ENCODE results near the gene NPC1L1.

The NPC1L1 gene, protein sequence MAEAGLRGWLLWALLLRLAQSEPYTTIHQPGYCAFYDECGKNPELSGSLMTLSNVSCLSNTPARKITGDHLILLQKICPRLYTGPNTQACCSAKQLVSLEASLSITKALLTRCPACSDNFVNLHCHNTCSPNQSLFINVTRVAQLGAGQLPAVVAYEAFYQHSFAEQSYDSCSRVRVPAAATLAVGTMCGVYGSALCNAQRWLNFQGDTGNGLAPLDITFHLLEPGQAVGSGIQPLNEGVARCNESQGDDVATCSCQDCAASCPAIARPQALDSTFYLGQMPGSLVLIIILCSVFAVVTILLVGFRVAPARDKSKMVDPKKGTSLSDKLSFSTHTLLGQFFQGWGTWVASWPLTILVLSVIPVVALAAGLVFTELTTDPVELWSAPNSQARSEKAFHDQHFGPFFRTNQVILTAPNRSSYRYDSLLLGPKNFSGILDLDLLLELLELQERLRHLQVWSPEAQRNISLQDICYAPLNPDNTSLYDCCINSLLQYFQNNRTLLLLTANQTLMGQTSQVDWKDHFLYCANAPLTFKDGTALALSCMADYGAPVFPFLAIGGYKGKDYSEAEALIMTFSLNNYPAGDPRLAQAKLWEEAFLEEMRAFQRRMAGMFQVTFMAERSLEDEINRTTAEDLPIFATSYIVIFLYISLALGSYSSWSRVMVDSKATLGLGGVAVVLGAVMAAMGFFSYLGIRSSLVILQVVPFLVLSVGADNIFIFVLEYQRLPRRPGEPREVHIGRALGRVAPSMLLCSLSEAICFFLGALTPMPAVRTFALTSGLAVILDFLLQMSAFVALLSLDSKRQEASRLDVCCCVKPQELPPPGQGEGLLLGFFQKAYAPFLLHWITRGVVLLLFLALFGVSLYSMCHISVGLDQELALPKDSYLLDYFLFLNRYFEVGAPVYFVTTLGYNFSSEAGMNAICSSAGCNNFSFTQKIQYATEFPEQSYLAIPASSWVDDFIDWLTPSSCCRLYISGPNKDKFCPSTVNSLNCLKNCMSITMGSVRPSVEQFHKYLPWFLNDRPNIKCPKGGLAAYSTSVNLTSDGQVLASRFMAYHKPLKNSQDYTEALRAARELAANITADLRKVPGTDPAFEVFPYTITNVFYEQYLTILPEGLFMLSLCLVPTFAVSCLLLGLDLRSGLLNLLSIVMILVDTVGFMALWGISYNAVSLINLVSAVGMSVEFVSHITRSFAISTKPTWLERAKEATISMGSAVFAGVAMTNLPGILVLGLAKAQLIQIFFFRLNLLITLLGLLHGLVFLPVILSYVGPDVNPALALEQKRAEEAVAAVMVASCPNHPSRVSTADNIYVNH (N-terminal part only)

GRCh38 chr7:44541028-44541869 lies at the start of gene NPC1L1:
Gene NPC1L1 (minus strand): TSS chr7:44541330. CDS start chr7:44541259, 71 bp downstream.
- no peak for DNase-seq (ENCODE audit: low read depth)

DNA sequence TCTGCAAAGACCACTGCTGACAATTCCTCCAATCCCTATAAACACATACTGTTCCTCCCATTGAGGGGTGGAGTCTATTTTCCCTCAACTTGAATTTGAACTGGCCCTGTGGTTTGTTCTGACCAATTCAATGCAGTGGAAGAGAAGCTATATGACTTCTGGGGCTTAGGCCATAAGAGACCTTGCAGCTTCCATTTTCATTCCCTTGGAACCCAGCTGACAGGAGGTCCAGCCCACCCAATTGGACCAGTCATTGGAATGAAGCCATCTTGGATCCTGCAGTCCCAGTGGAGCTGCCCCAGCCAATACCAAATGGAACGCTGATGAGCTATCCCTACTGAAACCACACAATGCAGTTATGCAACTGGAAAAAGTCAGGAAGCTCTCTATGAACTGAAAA lies 49.8 kb upstream of the NPC1L1 start:
- DNase-seq (ENCODE audit: low read depth), result no peak

- peak; percentile 68 for DNase-seq (ENCODE audit: low read depth)
Observed at GRCh38 chr7:44587843-44588711, 46.9 kb upstream of the NPC1L1 start.

DNA sequence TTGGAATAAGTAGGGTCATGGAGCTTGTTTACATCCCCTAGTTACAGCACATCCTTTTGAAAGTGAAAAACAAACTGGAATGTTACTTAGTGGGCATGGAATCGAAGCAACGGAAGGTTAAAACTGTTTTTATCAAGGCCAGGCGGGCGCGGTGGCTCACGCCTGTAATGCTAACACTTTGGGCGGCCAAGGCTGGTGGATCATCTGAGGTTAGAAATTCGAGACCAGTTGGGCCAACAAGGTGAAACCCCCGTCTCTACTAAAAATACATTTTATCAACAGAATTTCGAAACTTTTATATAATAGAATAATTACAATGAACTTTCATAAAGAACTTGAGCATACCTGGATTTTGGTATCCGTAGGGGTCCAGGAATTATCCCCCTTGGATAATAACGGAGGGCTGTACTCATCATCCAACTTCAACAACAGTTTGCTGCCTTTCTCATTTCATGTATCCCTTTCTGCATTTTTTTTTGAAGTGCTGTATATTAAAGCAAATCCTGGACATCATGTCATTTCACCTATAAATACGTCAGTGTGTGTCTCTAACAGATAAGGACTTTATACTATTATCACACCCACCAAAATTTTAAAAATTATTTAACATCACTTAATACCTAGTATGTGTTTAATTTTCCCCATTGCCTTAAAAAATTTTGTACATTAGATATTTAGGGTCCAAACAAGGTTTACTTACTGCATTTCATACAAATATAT lies 42.2 kb upstream of the NPC1L1 start:
- DNase-seq (ENCODE audit: low read depth), result no peak

- peak; percentile 97 for DNase-seq (ENCODE audit: low read depth)
Observed at GRCh38 chr7:44581879-44582603, 40.9 kb upstream of the NPC1L1 start, which contains the start of gene TMED4. Gene TMED4 (minus strand): TSS chr7:44582231. CDS start chr7:44582206, 25 bp downstream.

DNA sequence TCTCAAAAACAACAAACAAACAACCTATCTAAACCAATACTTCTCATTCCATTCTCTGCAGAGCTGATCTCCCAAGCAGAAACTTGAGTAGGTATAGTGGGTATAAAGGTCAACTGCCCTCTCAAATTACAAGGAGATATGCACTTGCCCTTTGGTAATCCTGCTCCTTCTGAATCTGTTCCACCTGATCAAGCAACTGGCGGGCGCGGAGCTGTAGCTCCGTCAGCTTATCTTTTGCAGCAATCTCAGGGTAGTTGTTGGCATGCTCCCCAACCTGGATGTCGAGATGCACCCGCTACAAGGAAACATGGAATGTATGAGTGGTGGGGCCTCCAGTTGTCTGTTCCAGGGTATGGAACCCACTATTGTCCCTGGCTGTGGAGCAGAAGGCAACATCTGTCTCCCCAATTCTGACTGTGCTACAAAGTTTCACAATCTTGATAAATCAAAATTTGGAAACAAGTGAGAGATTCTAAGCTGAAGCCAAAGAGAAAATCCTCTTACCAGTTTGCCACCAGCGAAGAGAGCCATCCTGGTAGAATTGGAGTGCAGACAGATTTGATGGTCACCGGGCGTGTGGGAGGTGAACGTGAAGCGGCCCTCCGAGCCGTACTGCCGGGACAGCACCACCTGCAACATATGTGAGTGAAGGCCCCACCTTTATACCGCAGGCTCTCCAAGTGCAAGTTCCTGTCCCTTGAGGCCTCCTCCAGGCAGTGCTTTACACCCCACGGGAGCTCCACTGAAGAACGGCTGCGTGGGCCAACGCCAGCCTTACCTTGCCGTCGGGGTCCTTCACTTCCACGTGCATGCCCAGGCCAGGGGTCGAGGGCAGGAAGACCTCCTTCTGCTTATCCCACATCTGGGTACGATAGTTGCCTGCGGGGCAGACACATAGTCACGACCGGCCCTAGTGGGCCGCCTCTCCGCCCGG lies 40.1 kb upstream of the NPC1L1 start:
- DNase-seq (ENCODE audit: low read depth), result peak; percentile 23

- DNase-seq (ENCODE audit: low read depth), result no peak
Observed at GRCh38 chr7:44576228-44576627, 35.1 kb upstream of the NPC1L1 start.

DNA sequence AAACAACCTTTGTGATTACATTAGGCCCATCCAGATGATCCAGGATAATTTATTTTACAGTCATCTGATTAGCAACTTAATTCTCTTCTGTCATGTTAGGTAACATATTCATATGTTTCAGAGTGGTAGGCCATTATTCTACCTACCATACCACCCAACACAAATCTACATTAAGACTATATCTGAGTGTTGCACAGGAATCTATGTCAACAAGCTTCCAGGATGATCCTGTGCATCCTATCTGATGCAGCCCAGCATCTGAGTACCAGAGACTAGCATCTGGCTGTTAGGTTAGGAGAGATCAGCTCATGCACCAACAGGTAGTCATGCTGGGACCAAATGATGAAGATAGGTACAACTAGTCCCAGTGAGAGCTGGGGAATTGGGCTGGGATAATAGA lies 33.9 kb upstream of the NPC1L1 start:
- no peak for DNase-seq (ENCODE audit: low read depth)

DNA sequence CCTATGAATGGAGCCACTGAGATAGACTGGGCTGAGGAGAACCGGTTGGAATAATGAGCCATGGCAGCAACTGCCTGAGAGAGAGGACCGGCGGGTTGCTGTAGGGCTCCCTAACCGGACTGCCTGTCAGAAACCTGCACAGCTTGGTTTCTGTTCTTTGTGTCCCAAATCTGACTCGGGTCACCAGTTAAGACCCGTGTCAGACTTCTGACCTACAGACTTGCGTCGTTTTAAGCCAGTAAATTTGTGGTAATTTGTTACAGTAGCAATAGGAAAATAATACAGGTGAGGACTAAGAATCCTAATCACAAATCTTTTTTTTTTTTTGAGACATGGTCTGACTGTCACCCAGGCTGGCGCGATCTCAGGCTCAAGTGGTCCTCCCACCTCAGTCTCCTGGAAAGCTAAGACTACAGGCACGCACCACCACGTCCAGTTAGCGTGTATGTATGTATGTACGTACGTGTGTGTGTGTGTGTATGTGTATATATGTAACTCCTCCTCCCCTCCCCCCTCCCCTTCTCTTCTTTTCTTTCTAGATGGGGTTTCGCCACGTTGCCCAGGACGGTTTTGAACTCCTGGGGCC lies 33.2 kb upstream of the NPC1L1 start:
- DNase-seq (ENCODE audit: low read depth), result peak; percentile 6

GRCh38 chr7:44573464-44574286 lies 32.5 kb upstream of the NPC1L1 start, which contains the start of gene DDX56:
Gene DDX56 (minus strand): TSS chr7:44573908. CDS start chr7:44573895, 13 bp downstream.
- DNase-seq (ENCODE audit: low read depth), result peak; percentile 93

DNA sequence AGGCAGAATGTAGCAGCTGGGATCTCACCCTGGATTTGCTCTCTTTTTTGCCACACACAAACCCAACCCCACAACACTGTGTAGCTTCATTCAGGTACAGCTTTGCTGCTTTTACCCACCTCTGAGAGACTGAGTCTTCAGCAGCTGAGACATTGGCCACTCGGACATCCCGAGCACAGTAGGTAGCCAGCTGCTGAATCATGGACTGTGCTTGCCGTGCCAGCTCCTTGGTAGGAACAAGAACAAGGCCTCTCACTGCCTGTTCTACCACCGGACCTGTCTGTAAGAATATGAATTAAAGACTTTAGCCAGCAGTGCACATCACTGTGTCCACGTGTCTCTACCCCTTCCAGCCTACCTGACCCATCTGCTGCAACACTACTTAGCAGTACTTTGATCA lies 31.6 kb upstream of the NPC1L1 start:
- no peak for DNase-seq (ENCODE audit: low read depth)

DNA sequence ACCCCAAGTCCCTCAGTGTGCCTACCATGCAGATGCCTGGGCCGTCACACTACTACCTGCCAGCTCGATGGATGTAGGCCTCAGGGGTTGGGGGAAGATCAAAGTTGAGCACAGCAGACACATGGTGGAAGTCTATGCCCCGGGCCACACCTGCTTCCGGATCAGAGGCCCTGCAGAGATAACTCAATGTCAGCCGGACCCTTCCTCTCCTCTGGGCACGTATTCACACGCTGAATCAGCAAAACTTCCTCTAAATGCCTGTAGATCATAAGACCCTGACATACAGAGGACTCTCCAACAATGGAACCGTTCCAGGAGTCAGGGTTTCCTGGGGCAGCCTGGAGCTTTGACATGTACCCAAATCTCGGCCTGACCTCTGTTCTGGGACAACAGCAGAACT lies 28.8 kb upstream of the NPC1L1 start:
- no peak for DNase-seq (ENCODE audit: low read depth)

GRCh38 chr7:44568771-44569560 lies 27.8 kb upstream of the NPC1L1 start:
- DNase-seq (ENCODE audit: low read depth), result no peak

- no peak for DNase-seq (ENCODE audit: low read depth)
Observed at GRCh38 chr7:44567884-44568283, 26.8 kb upstream of the NPC1L1 start.

- DNase-seq (ENCODE audit: low read depth), result no peak
Observed at GRCh38 chr7:44566680-44567079, 25.6 kb upstream of the NPC1L1 start.

Measured in iris pigment epithelial cell (primary cell).